Measurements from ENCODE around the gene MFAP1.

MFAP1 gene

GRCh38 chr15:43779016-43779415 lies 45.5 kb downstream of the MFAP1 start:
- TF ChIP-seq CTCF (conservative IDR thresholded peaks at IDR 0.05; ENCODE audit: low read length) = no peak
- no peak overlapping the region for H3K4me3 ChIP-seq (ENCODE audit: low read length)
- no peak for DNase-seq (ENCODE audit: low read depth)

- peak overlapping the region; percentile 82 for H3K4me3 ChIP-seq (ENCODE audit: low read length)
Observed at GRCh38 chr15:43777267-43777914, 47.1 kb downstream of the MFAP1 start.

GRCh38 chr15:43776718-43777266 lies 47.7 kb downstream of the MFAP1 start, which contains the start of gene ELL3:
ELL3 (minus strand) TSS chr15:43776966; CDS start chr15:43776901, 65 bp downstream.
- peak within 1 kb of the TSS; percentile 82 for H3K4me3 ChIP-seq (ENCODE audit: low read length)
- no peak for TF ChIP-seq CTCF (conservative IDR thresholded peaks at IDR 0.05; ENCODE audit: low read length)
- peak; percentile 57 for DNase-seq (ENCODE audit: low read depth)

More at GRCh38 chr15:43777267-43777914, 47.1 kb downstream of the MFAP1 start:
- peak; percentile 60 for DNase-seq (ENCODE audit: low read depth)
- peak; percentile 74 for TF ChIP-seq CTCF (conservative IDR thresholded peaks at IDR 0.05; ENCODE audit: low read length)

GRCh38 chr15:43776101-43776717 lies 48.3 kb downstream of the MFAP1 start:
- DNase-seq (ENCODE audit: low read depth) = no peak
- TF ChIP-seq CTCF (conservative IDR thresholded peaks at IDR 0.05; ENCODE audit: low read length) = no peak

GRCh38 chr15:43775411-43775965 lies 49.0 kb downstream of the MFAP1 start:
- TF ChIP-seq CTCF (conservative IDR thresholded peaks at IDR 0.05; ENCODE audit: low read length) = peak; percentile 35
- peak; percentile 33 for DNase-seq (ENCODE audit: low read depth)
- no peak overlapping the region for H3K4me3 ChIP-seq (ENCODE audit: low read length)

More at GRCh38 chr15:43776101-43776717, 48.3 kb downstream of the MFAP1 start:
- H3K4me3 ChIP-seq (ENCODE audit: low read length) = peak overlapping the region; percentile 82

GRCh38 chr15:43774062-43774461 lies 50.4 kb downstream of the MFAP1 start:
- no peak overlapping the region for H3K4me3 ChIP-seq (ENCODE audit: low read length)
- no peak for DNase-seq (ENCODE audit: low read depth)
- TF ChIP-seq CTCF (conservative IDR thresholded peaks at IDR 0.05; ENCODE audit: low read length) = no peak

Data from AG10803 (cell line).